Adipose tissue (tissue), 3 donors: Measurements from ENCODE around the gene MAGEF1. TPM values are rescaled to one million over a fixed set of nuclear protein-coding genes. Genes with fewer than 3 reads are reported as not detected.

ENCODE experiments used
- H3K27ac ChIP-seq: one replicate; pipeline ENCODE4 v1.5.1; 2013; ENCODE audit warnings: low read depth, low read length
- WGBS, 3 donors: extraction: QIAGEN DNeasy Blood & Tissue Kit; methylation state at CpG; one replicate each; pipeline ENCODE4 v1.1.7; 2013; 5-methylcytosine and 5-hydroxymethylcytosine counted together
- polyA plus RNA-seq, 3 donors: library from polyadenylated mRNA; stranded (reverse); fragments of 200-250 nt; gene quantifications; one replicate each; pipeline ENCODE4 v1.2.3, GENCODE V29; 2013
- donor health status: healthy with polysubstance abuse.
- donor health status: Bipolar disorder and iron deficiency.
- donor health status: healthy.

The MAGEF1 gene
- 10 to 100 TPM; 17.3 to 18.9 (median 18.1) TPM for polyA plus RNA-seq

GRCh38 chr3:184711493-184712247 is at the start of gene MAGEF1:
Gene MAGEF1 (minus strand): TSS chr3:184712064. CDS start chr3:184711821, 243 bp downstream.
- WGBS, 3 donors = 0 to 1% (median 0%) methylated on average over 66 to 67 of the region's 67 CpGs
- peak within 1 kb of the TSS; percentile 7 for H3K27ac ChIP-seq

- no peak overlapping the region for H3K27ac ChIP-seq
- WGBS, 3 donors = 21 to 68% (median 44%) methylated on average over 12 to 13 of the region's 13 CpGs
Observed at GRCh38 chr3:184761075-184761841, 49.4 kb upstream of the MAGEF1 start.

- H3K27ac ChIP-seq = no peak overlapping the region
- WGBS, 3 donors = 67 to 82% (median 81%) methylated on average over 8 of the region's 8 CpGs
Observed at GRCh38 chr3:184760337-184761074, 48.6 kb upstream of the MAGEF1 start.

GRCh38 chr3:184759666-184760200 is 47.9 kb upstream of the MAGEF1 start:
- H3K27ac ChIP-seq = no peak overlapping the region
- 64 to 72% (median 68%) methylated on average over 14 of the region's 14 CpGs for WGBS, 3 donors

- no peak overlapping the region for H3K27ac ChIP-seq
Observed at GRCh38 chr3:184758056-184758455, 46.2 kb upstream of the MAGEF1 start.

GRCh38 chr3:184757022-184757651 is 45.3 kb upstream of the MAGEF1 start:
- WGBS, 3 donors = 23 to 45% (median 40%) methylated on average over 17 of the region's 17 CpGs
- H3K27ac ChIP-seq = no peak overlapping the region

More at GRCh38 chr3:184758056-184758455, 46.2 kb upstream of the MAGEF1 start:
- WGBS, 3 donors = 77 to 96% (median 84%) methylated on average over 11 of the region's 11 CpGs

- H3K27ac ChIP-seq = no peak overlapping the region
- WGBS, 3 donors = 48 to 59% (median 55%) methylated on average over 13 of the region's 13 CpGs
Observed at GRCh38 chr3:184756151-184757021, 44.5 kb upstream of the MAGEF1 start.

GRCh38 chr3:184755315-184755731 is 43.5 kb upstream of the MAGEF1 start:
- WGBS, 3 donors = 59 to 78% (median 77%) methylated on average over 8 of the region's 8 CpGs
- H3K27ac ChIP-seq = no peak overlapping the region

- no peak overlapping the region for H3K27ac ChIP-seq
- WGBS, 3 donors = 39 to 68% (median 62%) methylated on average over 5 of the region's 5 CpGs
Observed at GRCh38 chr3:184752361-184752760, 40.5 kb upstream of the MAGEF1 start.

- WGBS, 3 donors = 37 to 92% (median 88%) methylated on average over 10 of the region's 10 CpGs
- no peak overlapping the region for H3K27ac ChIP-seq
Observed at GRCh38 chr3:184751204-184752040, 39.6 kb upstream of the MAGEF1 start.

- WGBS, 3 donors = 36 to 82% (median 79%) methylated on average over 18 of the region's 18 CpGs
- H3K27ac ChIP-seq = no peak overlapping the region
Observed at GRCh38 chr3:184750349-184751083, 38.7 kb upstream of the MAGEF1 start.

- WGBS, 3 donors = 83 to 93% (median 86%) methylated on average over 2 of the region's 2 CpGs
- H3K27ac ChIP-seq = no peak overlapping the region
Observed at GRCh38 chr3:184749168-184749744, 37.4 kb upstream of the MAGEF1 start.

- H3K27ac ChIP-seq = no peak overlapping the region
- 64 to 66% (median 65%) methylated on average over 8 of the region's 8 CpGs for WGBS, 3 donors
Observed at GRCh38 chr3:184748219-184749135, 36.6 kb upstream of the MAGEF1 start.
